PC-3 (cell line): Measurements from ENCODE around the gene SCAPER. TPM values are rescaled to one million over a fixed set of nuclear protein-coding genes. Genes with fewer than 3 reads are reported as not detected.

Experiments
- ATAC-seq: fragments of 200-7000 bp; cut with Tn5 transposase; 2 replicates; pipeline ENCODE4 v1.9.1; 2020; ENCODE audit warnings: mild to moderate bottlenecking, moderate library complexity
- BruUV-seq: library from RNA; stranded (reverse); fragments of 400-500 nt; replicated peaks from 2 replicates; lab custom pipeline; 2021; lab: Mats Ljungman, UMichigan
- CTCF ChIA-PET: fragments of 300-600 bp; sonication (Branson Sonifier 250); formaldehyde crosslinking; loops from one replicate; lab custom pipeline; 2022; ENCODE audit warnings: antibody characterized with exemption; lab: Charles Lee
- POLR2A ChIA-PET: fragments of 300-600 bp; sonication (Branson Sonifier 250); formaldehyde crosslinking; loops from one replicate; lab custom pipeline; 2022; ENCODE audit warnings: antibody characterized with exemption; ENCODE audit not compliant: unreplicated experiment; lab: Charles Lee
- DNase-seq: peaks from one replicate; pipeline ENCODE4 v3.0.0-alpha.2; 2015
- H2AFZ ChIP-seq: fragments of 300-600 bp; sonication (generic); 2 replicates; pipeline ENCODE4 v1.6.0; 2016; ENCODE audit warnings: antibody characterized with exemption, low read length
- H3F3A ChIP-seq: fragments of 300-600 bp; sonication (generic); one replicate; pipeline ENCODE4 v1.6.0; 2017; ENCODE audit warnings: antibody characterized with exemption, low read length, control low read depth, mild to moderate bottlenecking; ENCODE audit not compliant: unreplicated experiment
- H3K27ac ChIP-seq: fragments of 300-600 bp; sonication (generic); 2 replicates; pipeline ENCODE4 v1.5.1; 2016; ENCODE audit warnings: mild to moderate bottlenecking, low read length
- H3K27me3 ChIP-seq: fragments of 300-600 bp; sonication (generic); 2 replicates; pipeline ENCODE4 v1.6.1; 2016; ENCODE audit warnings: low read length, mixed read lengths
- H3K36me3 ChIP-seq: fragments of 300-600 bp; sonication (generic); 2 replicates; pipeline ENCODE4 v1.6.1; 2016; ENCODE audit warnings: low read depth, mixed run types, low read length, mixed read lengths
- H3K4me1 ChIP-seq: fragments of 300-600 bp; sonication (generic); 2 replicates; pipeline ENCODE4 v1.5.1; 2016; ENCODE audit warnings: low read length; ENCODE audit not compliant: insufficient read depth
- H3K4me2 ChIP-seq: fragments of 300-600 bp; sonication (generic); 2 replicates; pipeline ENCODE4 v1.6.0; 2016; ENCODE audit warnings: low read length
- H3K4me3 ChIP-seq: fragments of 300-600 bp; sonication (generic); 2 replicates; pipeline ENCODE4 v1.5.1; 2016; ENCODE audit warnings: mild to moderate bottlenecking, low read length, mixed read lengths
- H3K79me2 ChIP-seq: fragments of 300-600 bp; sonication (generic); 2 replicates; pipeline ENCODE4 v1.6.1; 2017; ENCODE audit warnings: low read length, mixed read lengths
- H3K9ac ChIP-seq: fragments of 300-600 bp; sonication (generic); 2 replicates; pipeline ENCODE4 v1.6.0; 2016; ENCODE audit warnings: mild to moderate bottlenecking, low read length
- H3K9me2 ChIP-seq: fragments of 300-600 bp; sonication (generic); replicated peaks from 2 replicates; pipeline ENCODE4 v1.6.1; 2016; ENCODE audit warnings: mixed run types, low read length, mixed read lengths
- H3K9me3 ChIP-seq: fragments of 300-600 bp; sonication (generic); 2 replicates; pipeline ENCODE4 v1.6.1; 2016; ENCODE audit warnings: low read length, mixed read lengths
- H4K20me1 ChIP-seq: fragments of 300-600 bp; sonication (generic); 2 replicates; pipeline ENCODE4 v1.6.1; 2016; ENCODE audit warnings: low read length, mixed read lengths
- EZH2 ChIP-seq: fragments of 300-600 bp; sonication (generic); IDR thresholded peaks from one replicate; pipeline ENCODE4 v1.6.1; 2017; ENCODE audit warnings: antibody characterized with exemption, mild to moderate bottlenecking, low read length; ENCODE audit not compliant: unreplicated experiment
- EZH2phosphoT487 ChIP-seq: fragments of 300-600 bp; sonication (generic); IDR thresholded peaks from 2 replicates; pipeline ENCODE4 v1.6.1; 2018; ENCODE audit warnings: mild to moderate bottlenecking, antibody characterized with exemption, low read length, borderline replicate concordance
- intact Hi-C: fragments of 100-400 bp; cut with micrococcal nuclease; formaldehyde crosslinking; loops from 2 replicates; pipeline ENCODE4 v1.9.0; 2023
- total RNA-seq: library from RNA; depleted of rRNA; stranded (reverse); fragments of >200 nt; gene quantifications from 2 replicates; pipeline ENCODE4 v1.2.3, GENCODE V29; 2014
- TF ChIP-seq, protein P1 (sequence below): fragments of 300-600 bp; sonication (generic); conservative IDR thresholded peaks from 2 replicates; pipeline ENCODE4 v1.5.1; 2017; ENCODE audit warnings: antibody characterized with exemption, low read depth, mild to moderate bottlenecking, low read length

Gene SCAPER
- total RNA-seq, 1 experiment from 2014 or later = 6.0 TPM

DNA sequence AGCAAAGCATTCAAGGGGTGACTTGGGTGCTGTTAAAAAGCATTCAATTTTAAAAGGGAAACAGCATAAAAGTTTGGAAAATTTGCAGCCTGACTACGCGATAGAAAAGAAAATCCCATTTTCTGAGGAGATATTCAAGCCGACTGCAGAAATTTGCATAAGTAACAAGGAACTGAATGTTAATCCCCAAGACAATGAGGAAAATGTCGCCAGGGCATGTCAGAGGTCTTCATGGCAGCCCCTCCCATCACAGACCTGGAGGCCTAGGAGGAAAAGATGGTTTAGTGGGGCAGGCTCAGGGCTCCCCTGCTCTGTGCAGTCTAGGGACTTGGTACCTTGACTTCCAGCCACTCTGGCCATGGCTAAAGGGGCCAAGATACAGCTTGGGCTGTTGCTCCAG is 475.5 kb downstream of the SCAPER start:
- Histone ChIP-seq H3K4me1 (peaks cover 11% of the 10 kb centered on the region), H3K27me3 (no peaks in the 10 kb centered on the region), H3K9me2 (no peaks in the 10 kb centered on the region), H4K20me1 (no peaks in the 10 kb centered on the region), H3K36me3 (no peaks in the 10 kb centered on the region), H3K9ac (no peak overlapping the region), H3K4me3 (no peak overlapping the region), H3K27ac (no peak overlapping the region), H3K9me3 (no peaks in the 10 kb centered on the region), H3K4me2 (no peak overlapping the region), H3K79me2 (no peaks in the 10 kb centered on the region), H3F3A (no peaks in the 10 kb centered on the region), H2AFZ (no peak overlapping the region)
- no TSS peak for BruUV-seq
- intact Hi-C loops = no loop called here
- no peak for DNase-seq
- ChIA-PET CTCF (no interaction called here), POLR2A (no interaction called here)
- TF ChIP-seq, protein P1, sequence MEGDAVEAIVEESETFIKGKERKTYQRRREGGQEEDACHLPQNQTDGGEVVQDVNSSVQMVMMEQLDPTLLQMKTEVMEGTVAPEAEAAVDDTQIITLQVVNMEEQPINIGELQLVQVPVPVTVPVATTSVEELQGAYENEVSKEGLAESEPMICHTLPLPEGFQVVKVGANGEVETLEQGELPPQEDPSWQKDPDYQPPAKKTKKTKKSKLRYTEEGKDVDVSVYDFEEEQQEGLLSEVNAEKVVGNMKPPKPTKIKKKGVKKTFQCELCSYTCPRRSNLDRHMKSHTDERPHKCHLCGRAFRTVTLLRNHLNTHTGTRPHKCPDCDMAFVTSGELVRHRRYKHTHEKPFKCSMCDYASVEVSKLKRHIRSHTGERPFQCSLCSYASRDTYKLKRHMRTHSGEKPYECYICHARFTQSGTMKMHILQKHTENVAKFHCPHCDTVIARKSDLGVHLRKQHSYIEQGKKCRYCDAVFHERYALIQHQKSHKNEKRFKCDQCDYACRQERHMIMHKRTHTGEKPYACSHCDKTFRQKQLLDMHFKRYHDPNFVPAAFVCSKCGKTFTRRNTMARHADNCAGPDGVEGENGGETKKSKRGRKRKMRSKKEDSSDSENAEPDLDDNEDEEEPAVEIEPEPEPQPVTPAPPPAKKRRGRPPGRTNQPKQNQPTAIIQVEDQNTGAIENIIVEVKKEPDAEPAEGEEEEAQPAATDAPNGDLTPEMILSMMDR = no peak
- TF ChIP-seq EZH2phosphoT487 (no peak), EZH2 (no peak)
- ATAC-seq = no peak

DNA sequence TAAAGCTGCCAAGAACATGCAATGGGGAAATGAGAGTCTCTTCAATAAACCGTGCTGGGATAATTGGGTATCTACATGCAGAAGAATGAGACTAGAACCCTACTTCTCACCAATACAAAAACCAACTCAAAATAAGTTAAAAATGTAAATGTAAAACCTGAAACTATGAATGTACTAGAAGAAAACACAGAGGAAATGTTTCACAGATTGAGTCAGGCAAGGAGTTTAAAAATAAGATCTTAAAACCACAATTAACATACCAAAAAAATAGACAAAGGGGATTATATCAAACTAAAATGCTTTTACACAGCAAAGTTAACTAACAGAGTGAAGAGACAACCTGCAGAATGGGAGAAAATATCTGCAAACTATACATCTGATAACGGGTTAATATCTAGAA is 478.2 kb downstream of the SCAPER start:
- intact Hi-C loops = no loop called here
- DNase-seq (no peak), ATAC-seq (no peak)
- no peaks in the 10 kb centered on the region for H3K27me3 ChIP-seq
- no peaks in the 10 kb centered on the region for H4K20me1 ChIP-seq
- no peak overlapping the region for H3K4me2 ChIP-seq
- H3K79me2 ChIP-seq = no peaks in the 10 kb centered on the region
- H2AFZ ChIP-seq = no peak overlapping the region
- no TSS peak for BruUV-seq
- no peak for TF ChIP-seq EZH2
- TF ChIP-seq, protein P1 = no peak
- H3F3A ChIP-seq = no peaks in the 10 kb centered on the region
- ChIA-PET CTCF (no interaction called here), POLR2A (no interaction called here)
- no peaks in the 10 kb centered on the region for H3K36me3 ChIP-seq
- no peaks in the 10 kb centered on the region for H3K4me1 ChIP-seq
- H3K9me3 ChIP-seq = no peaks in the 10 kb centered on the region
- no peak overlapping the region for H3K9ac ChIP-seq
- no peaks in the 10 kb centered on the region for H3K9me2 ChIP-seq
- no peak overlapping the region for H3K4me3 ChIP-seq
- H3K27ac ChIP-seq = no peak overlapping the region

DNA sequence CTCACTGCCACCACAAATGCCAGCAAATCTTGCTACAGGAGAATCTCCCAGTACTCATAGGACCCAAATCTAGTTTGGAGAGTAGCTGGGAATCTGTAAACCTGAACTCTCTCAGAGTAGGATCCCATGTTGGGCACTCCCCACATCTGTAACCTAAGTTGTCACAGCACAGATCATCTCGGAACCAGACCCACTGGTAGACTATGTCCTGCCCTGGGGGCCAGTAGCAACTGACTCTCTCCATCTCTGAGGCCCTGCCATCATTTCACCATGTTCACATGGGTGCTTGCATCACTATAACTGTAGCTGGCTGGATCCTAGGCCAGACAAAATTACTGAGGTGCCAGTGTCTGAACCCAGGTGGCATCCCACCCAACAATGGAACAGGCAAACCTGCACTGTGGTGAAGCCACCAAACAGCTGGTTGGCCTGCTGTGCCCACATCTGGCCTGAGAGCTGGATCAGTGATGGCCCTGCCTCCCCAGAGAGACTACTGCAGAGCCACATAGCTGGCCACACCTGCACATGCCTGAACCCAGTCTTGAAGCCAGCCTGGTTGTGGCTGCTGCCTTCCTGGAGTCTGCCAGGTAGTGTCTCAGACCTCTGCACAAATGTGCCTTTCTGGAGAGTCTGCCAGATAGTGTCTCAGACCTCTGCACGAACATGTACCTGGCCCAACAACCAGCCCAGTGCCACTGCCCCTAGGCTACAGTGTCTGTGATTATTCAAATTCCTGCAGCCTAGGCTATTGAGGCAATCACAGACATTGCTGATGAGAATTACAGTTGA is 486.6 kb downstream of the SCAPER start:
- H3K9ac ChIP-seq = no peak overlapping the region
- no peak overlapping the region for H3K27ac ChIP-seq
- H3K9me2 ChIP-seq = no peaks in the 10 kb centered on the region
- TF ChIP-seq, protein P1 = no peak
- TF ChIP-seq EZH2 (no peak), EZH2phosphoT487 (no peak)
- no peak overlapping the region for H3K4me2 ChIP-seq
- intact Hi-C loops = no loop called here
- H4K20me1 ChIP-seq = no peaks in the 10 kb centered on the region
- ChIA-PET CTCF (no interaction called here), POLR2A (no interaction called here)
- H3K27me3 ChIP-seq = no peaks in the 10 kb centered on the region
- no peaks in the 10 kb centered on the region for H3K36me3 ChIP-seq
- H3F3A ChIP-seq = no peaks in the 10 kb centered on the region
- no peak overlapping the region for H2AFZ ChIP-seq
- no peak for DNase-seq
- no peak for ATAC-seq
- no peaks in the 10 kb centered on the region for H3K4me1 ChIP-seq
- no peak overlapping the region for H3K4me3 ChIP-seq
- no peaks in the 10 kb centered on the region for H3K79me2 ChIP-seq
- no peaks in the 10 kb centered on the region for H3K9me3 ChIP-seq
- BruUV-seq = no TSS peak
